SK-N-MC (cell line): Measurements from ENCODE around the gene HNF1A.

Experiments
- DNase-seq: peaks from one replicate; pipeline ENCODE4 v3.0.0-alpha.2; 2011; ENCODE audit warnings: low read depth, low spot score
- H3K27ac ChIP-seq: fragments of 200-600 bp; sonication (generic); 2 replicates; pipeline ENCODE4 v1.5.1; 2016; ENCODE audit warnings: mixed run types
- H3K36me3 ChIP-seq: fragments of 200-600 bp; sonication (generic); 2 replicates; pipeline ENCODE4 v1.6.1; 2017; ENCODE audit warnings: antibody characterized with exemption, low read length, mixed read lengths; ENCODE audit not compliant: insufficient read depth
- H3K4me3 ChIP-seq: fragments of 200-600 bp; sonication (generic); 2 replicates; pipeline ENCODE4 v1.5.1; 2016
- H3K9ac ChIP-seq: fragments of 200-600 bp; sonication (generic); 2 replicates; pipeline ENCODE4 v1.8.0; 2017; ENCODE audit warnings: mixed run types, mixed read lengths; ENCODE audit not compliant: insufficient read length
- H3K9me3 ChIP-seq: fragments of 200-600 bp; sonication (generic); 2 replicates; pipeline ENCODE4 v1.6.1; 2017; ENCODE audit warnings: low read depth, mild to moderate bottlenecking, antibody characterized with exemption, low read length, moderate library complexity, mixed read lengths
- EZH2 ChIP-seq: fragments of 200-600 bp; sonication (generic); IDR thresholded peaks from one replicate; pipeline ENCODE4 v1.6.1; 2017; ENCODE audit warnings: antibody characterized with exemption
- FOXP2 ChIP-seq: optimal IDR thresholded peaks from 2 replicates; pipeline ENCODE3; 2011; ENCODE audit warnings: mild to moderate bottlenecking, moderate library complexity; ENCODE audit not compliant: insufficient read depth; ENCODE audit errors: extremely low read length, control extremely low read depth
- POLR2AphosphoS5 ChIP-seq: IDR thresholded peaks from 2 replicates; pipeline ENCODE4 v1.6.1; 2012; ENCODE audit warnings: mild to moderate bottlenecking, low read depth, low read length, borderline replicate concordance

HNF1A gene

DNA sequence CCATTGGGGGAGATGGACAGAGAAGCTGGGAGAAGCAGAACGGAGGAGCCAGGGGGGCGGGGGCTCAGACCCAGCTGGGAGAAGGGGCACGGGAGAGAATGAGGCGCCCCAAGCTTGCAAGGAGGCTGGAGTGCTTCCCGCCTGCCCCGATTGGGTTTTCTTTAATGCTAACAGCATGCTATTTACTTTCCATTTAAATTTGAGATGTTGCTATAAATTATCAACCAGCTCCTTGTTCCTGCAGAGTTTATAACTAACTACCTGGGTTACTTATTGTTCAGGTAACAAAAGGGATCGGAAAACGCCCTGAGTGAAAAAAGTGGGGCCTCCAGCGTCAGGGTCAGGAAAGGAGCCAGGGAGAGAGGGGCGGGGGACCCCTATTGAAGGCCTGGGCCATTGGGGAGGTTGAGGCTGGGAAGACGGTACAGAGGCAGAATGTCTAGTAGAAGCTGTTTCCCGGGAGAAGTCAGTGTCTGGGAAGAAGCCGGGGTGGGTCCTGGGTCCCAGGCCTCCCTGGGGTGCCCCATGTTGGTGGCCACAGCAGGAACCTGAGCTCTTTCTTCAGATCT, 2.5 kb downstream of the HNF1A start:
- Histone ChIP-seq H3K27ac (no peak overlapping the region), H3K36me3 (no peaks in the 10 kb centered on the region), H3K9me3 (no peaks in the 10 kb centered on the region), H3K4me3 (no peak overlapping the region), H3K9ac (no peak overlapping the region)
- no peak for DNase-seq
- TF ChIP-seq POLR2AphosphoS5 (no peak), FOXP2 (no peak), EZH2 (no peak)

DNA sequence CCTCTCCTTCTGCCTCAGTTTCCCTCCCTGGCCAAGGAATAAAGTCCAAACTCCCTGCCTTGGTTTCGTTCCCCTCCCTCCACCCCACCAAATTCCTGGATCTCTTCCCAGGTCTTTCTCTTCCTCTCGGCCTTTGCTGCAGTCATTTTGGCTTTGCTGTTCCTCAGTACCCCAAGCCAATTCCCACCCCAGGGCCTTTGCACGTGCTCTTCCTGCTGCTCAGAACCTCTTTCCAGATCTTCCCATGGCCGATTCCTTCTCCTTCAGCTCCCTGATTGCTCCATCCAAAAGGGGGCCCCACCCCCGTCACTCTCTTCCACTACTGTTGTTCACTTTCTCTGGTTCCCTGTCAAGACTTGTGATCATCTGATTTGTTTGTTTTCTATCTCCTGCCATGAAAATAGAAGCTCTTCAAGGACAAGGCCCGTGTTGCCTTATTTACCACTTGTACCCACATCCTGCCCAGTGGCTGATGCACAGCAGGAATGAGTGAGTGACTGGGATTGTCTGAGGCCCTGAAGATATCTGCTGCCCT, 3.1 kb downstream of the HNF1A start:
- no peak overlapping the region for H3K9ac ChIP-seq
- no peak for DNase-seq
- H3K9me3 ChIP-seq = no peaks in the 10 kb centered on the region
- no peak overlapping the region for H3K27ac ChIP-seq
- H3K36me3 ChIP-seq = no peaks in the 10 kb centered on the region
- H3K4me3 ChIP-seq = no peak overlapping the region
- TF ChIP-seq EZH2 (no peak), FOXP2 (no peak), POLR2AphosphoS5 (no peak)

DNA sequence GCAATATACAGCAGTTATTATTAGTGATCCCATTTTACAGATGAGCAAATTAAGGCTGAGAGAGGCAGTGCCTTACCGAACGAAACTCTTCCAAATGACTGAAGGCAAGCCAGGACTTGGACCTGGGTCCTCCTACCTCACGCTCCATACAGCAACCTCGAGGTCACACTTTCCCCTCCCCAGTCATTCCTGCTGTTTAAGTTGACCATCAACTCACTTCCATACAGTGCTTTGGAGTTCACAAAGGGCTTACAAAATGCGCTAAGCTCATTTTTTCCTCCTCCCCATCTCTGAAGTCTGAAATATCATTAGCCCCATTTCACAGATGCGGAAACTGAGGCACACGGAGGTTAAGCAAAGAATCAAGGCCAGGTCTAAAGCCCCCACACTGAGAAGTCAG, 4.3 kb downstream of the HNF1A start:
- Histone ChIP-seq H3K36me3 (no peaks in the 10 kb centered on the region), H3K9me3 (no peaks in the 10 kb centered on the region), H3K4me3 (no peak overlapping the region), H3K27ac (no peak overlapping the region), H3K9ac (no peak overlapping the region)
- no peak for DNase-seq
- TF ChIP-seq EZH2 (no peak), FOXP2 (no peak), POLR2AphosphoS5 (no peak)

DNA sequence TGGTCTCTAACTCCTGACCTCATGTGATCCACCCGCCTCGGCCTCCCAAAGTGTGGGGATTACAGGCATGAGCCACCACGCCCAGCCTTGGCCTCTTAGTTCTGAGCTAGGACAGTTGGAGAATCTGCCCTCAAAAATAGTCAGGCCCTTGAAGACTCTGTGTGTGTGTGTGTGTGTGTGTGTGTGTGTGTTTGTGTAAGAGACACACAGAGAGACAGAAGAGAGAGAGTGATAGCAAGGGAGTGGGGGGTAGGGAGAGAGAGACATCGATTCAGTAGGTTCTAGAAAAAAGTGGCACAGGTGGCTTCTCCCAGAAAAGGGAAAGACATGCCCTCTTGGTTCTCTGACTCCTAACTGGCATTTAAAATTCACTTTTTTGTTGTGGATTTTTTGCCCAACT, 5.4 kb downstream of the HNF1A start:
- Histone ChIP-seq H3K36me3 (no peaks in the 10 kb centered on the region), H3K27ac (no peak overlapping the region), H3K9ac (no peak overlapping the region), H3K4me3 (no peak overlapping the region), H3K9me3 (no peaks in the 10 kb centered on the region)
- DNase-seq = no peak
- TF ChIP-seq POLR2AphosphoS5 (no peak), FOXP2 (no peak), EZH2 (no peak)

DNA sequence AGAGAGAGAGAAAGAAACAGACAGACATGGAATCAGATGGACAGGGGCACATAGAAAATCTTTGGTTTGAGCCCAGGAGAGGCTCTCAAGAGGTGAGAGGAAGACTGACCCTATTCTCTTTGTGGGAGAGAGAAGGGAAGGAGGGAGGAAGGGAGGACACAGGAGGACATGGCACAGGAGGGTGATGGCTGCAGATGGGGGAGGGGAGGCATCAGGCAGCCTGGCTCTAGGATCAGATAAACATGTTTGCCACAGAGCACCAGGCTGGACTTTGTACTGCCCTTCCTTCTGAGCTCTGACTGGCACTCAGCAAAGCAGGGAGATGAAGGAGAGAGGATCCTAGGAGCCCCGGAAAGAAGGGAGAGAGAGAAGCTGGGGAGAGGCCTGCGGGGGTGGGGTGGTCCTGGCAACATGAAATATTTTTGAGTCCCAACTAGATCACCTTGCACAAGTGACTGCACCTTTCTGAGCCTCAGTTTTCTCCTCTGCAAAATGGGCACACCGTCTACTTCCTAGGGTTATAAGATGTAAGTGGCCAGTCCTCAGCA, 6.1 kb downstream of the HNF1A start:
- no peaks in the 10 kb centered on the region for H3K36me3 ChIP-seq
- DNase-seq = no peak
- H3K9me3 ChIP-seq = no peaks in the 10 kb centered on the region
- no peak overlapping the region for H3K9ac ChIP-seq
- no peak for TF ChIP-seq FOXP2
- no peak overlapping the region for H3K27ac ChIP-seq
- H3K4me3 ChIP-seq = no peak overlapping the region

DNA sequence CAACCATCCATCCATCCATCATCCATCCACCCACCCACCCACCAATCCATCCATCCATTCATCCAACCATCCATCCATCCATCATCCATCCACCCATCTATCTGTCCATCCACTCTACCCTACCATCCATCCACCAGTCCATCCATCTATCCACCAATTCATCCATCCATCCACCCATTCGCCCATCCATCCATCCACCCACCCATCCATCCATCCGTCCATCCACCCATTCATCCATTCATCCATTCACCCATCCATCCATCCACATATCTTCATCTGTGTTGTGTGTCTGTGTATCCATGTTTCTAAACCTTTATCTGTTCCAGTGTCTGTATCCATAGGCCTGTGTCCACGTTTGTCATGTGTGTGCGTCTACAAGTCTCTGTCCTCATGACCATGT, 9.9 kb downstream of the HNF1A start:
- TF ChIP-seq FOXP2 (no peak), EZH2 (no peak), POLR2AphosphoS5 (no peak)
- no peak overlapping the region for H3K4me3 ChIP-seq
- no peak for DNase-seq
- H3K36me3 ChIP-seq = no peaks in the 10 kb centered on the region
- H3K9ac ChIP-seq = no peak overlapping the region
- H3K9me3 ChIP-seq = no peaks in the 10 kb centered on the region
- H3K27ac ChIP-seq = no peak overlapping the region

GRCh38 chr12:120988658-120989057, 10.3 kb downstream of the HNF1A start:
- no peak overlapping the region for H3K4me3 ChIP-seq
- no peak overlapping the region for H3K27ac ChIP-seq
- H3K9me3 ChIP-seq = no peaks in the 10 kb centered on the region
- TF ChIP-seq POLR2AphosphoS5 (no peak), FOXP2 (no peak), EZH2 (no peak)
- no peak overlapping the region for H3K9ac ChIP-seq
- no peak for DNase-seq
- no peaks in the 10 kb centered on the region for H3K36me3 ChIP-seq

DNA sequence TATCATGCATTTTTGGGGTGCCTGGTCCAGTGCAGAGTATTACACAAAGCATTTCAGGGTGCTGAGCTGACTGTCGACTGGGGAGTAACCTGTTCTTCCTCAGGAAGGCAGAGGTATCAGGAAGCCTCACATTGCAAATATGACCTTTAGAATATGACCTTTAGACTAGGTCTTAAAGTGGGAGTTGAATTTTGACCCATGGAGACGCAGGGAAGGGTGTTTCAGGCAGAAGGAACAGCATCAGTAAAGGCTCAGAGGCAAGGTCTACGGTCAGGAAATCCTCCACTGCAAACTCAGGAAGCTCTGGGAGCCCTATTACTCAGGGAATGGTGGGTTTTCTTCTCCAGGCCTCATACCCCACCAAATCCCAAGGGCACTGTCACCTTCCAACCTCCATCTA, 11.3 kb downstream of the HNF1A start:
- Histone ChIP-seq H3K9me3 (no peaks in the 10 kb centered on the region), H3K4me3 (no peak overlapping the region), H3K36me3 (no peaks in the 10 kb centered on the region), H3K27ac (no peak overlapping the region), H3K9ac (no peak overlapping the region)
- no peak for DNase-seq
- no peak for TF ChIP-seq FOXP2
- TF ChIP-seq EZH2 = no peak
- TF ChIP-seq POLR2AphosphoS5 = no peak

DNA sequence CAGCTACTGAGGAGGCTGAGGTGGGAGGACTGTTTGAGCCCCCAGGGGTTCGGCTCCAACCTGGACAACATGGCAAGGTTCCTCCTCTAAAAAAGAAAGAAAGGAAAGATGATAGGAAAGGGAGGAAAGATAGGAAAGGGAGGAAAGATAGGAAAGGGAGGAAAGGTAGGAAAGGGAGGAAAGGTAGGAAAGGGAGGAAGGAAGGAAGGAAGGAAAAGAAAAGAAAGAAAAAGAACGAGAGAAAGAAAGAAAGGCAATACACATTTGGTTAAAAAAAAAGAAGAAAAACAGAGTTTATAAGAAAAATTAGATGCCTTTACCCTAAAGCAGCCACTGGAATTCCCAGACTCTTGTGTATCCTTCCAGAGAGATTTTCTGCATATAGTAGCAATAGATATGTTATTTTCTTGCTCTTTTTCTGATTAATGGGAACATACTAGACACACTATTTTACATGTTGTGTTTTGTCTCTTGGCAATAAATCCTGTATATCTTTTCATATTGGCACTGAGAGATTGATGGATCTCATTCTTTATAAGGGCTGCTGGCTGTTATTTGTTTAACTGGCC, 12.2 kb downstream of the HNF1A start:
- Histone ChIP-seq H3K27ac (no peak overlapping the region), H3K36me3 (no peaks in the 10 kb centered on the region), H3K9me3 (no peaks in the 10 kb centered on the region), H3K9ac (no peak overlapping the region), H3K4me3 (no peak overlapping the region)
- TF ChIP-seq FOXP2 = no peak
- no peak for TF ChIP-seq POLR2AphosphoS5
- TF ChIP-seq EZH2 = no peak
- DNase-seq = no peak

DNA sequence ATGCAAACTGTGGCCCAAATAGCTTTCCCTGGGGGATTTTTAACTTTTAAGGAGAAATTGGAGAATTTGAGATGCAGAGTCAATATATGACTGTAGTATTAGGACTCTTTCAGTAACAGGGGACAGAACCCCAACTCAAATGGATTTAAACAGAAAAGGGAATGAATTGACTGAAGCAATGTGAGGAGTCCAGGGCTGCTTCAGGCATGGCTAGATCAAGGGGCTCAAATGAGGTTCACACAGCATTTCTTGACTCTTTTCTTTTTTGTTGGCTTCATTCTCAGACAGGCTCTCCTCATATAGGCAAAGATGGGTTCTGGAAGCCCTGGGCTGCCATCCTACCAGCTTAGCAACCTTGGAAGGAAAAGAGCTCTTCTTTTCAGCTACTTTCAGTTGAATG, 13.6 kb downstream of the HNF1A start:
- Histone ChIP-seq H3K9me3 (no peaks in the 10 kb centered on the region), H3K9ac (no peak overlapping the region), H3K27ac (no peak overlapping the region), H3K36me3 (no peaks in the 10 kb centered on the region), H3K4me3 (no peak overlapping the region)
- DNase-seq = no peak
- TF ChIP-seq FOXP2 = no peak
- TF ChIP-seq EZH2 = no peak
- no peak for TF ChIP-seq POLR2AphosphoS5
